BE2C (cell line): ENCODE data around the gene SEC24A.

Experiments
- DNase-seq: peaks from one replicate; pipeline ENCODE4 v3.0.0-alpha.2; 2020
- H3K27me3 ChIP-seq: fragments of 250-450 bp; sonication (Bioruptor Pico); 2 replicates; pipeline ENCODE4 v1.5.1; 2020; ENCODE audit warnings: mild to moderate bottlenecking
- H3K36me3 ChIP-seq: fragments of 250-450 bp; sonication (Bioruptor Pico); 2 replicates; pipeline ENCODE4 v1.5.1; 2020; ENCODE audit warnings: mild to moderate bottlenecking
- H3K4me1 ChIP-seq: fragments of 250-450 bp; sonication (Bioruptor Pico); 2 replicates; pipeline ENCODE4 v1.5.1; 2020
- H3K4me3 ChIP-seq: 2 replicates; pipeline ENCODE4 v1.5.1; 2011; ENCODE audit warnings: low read depth, low read length
- H3K9me3 ChIP-seq: fragments of 250-450 bp; sonication (Bioruptor Pico); 2 replicates; pipeline ENCODE4 v1.5.1; 2020
- CTCF ChIP-seq: IDR thresholded peaks from 2 replicates; pipeline ENCODE4 v1.5.1; 2012; ENCODE audit warnings: mild to moderate bottlenecking, low read depth, low read length

SEC24A gene

GRCh38 chr5:134608555-134608954, 40.0 kb upstream of the SEC24A start:
- H3K4me3 ChIP-seq, result no peak overlapping the region
- no peaks in the 10 kb centered on the region for H3K4me1 ChIP-seq
- no peak for TF ChIP-seq CTCF
- no peak for DNase-seq
- H3K36me3 ChIP-seq, result peaks cover 47% of the 10 kb centered on the region
- no peaks in the 10 kb centered on the region for H3K9me3 ChIP-seq
- H3K27me3 ChIP-seq, result no peaks in the 10 kb centered on the region

- DNase-seq, result no peak
- TF ChIP-seq CTCF, result no peak
- H3K27me3 ChIP-seq, result no peaks in the 10 kb centered on the region
- no peak overlapping the region for H3K4me3 ChIP-seq
- no peaks in the 10 kb centered on the region for H3K9me3 ChIP-seq
- no peaks in the 10 kb centered on the region for H3K4me1 ChIP-seq
- peaks cover 46% of the 10 kb centered on the region for H3K36me3 ChIP-seq
Observed at GRCh38 chr5:134609232-134609851, 39.2 kb upstream of the SEC24A start.

DNA sequence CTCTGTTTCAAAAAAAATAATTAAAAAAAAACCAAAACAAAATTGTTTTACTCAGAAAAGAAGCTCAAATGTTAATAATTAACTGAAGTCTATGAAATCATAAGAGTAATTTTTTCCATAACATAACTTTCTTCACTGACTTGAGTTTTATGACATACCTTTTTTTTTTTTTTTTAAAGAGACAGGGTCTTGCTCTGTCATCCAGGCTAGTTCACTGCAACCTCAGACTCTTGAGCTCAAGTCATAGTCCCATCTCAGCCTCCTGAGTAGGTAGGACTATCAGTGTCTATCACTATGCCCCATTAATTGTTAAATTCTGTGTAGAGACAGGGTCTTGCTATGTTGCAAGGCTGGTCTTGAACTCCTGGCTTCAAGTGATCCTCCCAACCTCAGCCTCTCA, 37.9 kb upstream of the SEC24A start:
- Histone ChIP-seq H3K9me3 (no peaks in the 10 kb centered on the region), H3K27me3 (no peaks in the 10 kb centered on the region), H3K4me3 (no peak overlapping the region), H3K36me3 (peaks cover 44% of the 10 kb centered on the region), H3K4me1 (no peaks in the 10 kb centered on the region)
- TF ChIP-seq CTCF, result no peak
- DNase-seq, result no peak

DNA sequence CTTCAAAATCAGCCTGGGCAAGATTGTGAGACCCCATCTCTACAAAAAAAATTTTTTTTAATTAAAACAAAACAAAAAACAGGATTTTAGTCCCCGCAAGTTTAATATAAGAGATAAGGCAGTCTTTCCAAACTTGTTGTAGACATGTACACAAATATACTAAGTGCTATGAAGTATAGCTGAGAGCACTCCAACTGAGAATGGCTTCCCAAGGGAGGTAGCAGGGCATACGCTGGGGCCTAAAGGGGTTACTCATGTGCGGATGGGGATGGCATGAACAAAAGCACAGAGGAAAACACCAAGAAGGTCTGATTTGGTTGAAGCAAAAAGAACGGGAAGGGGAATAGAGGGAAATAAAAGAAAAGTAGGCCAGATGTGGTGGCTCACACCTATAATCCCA, 37.1 kb upstream of the SEC24A start:
- Histone ChIP-seq H3K36me3 (peaks cover 37% of the 10 kb centered on the region), H3K27me3 (no peaks in the 10 kb centered on the region), H3K4me1 (no peaks in the 10 kb centered on the region), H3K4me3 (no peak overlapping the region), H3K9me3 (no peaks in the 10 kb centered on the region)
- DNase-seq, result no peak
- TF ChIP-seq CTCF, result no peak

GRCh38 chr5:134614450-134615085, 34.0 kb upstream of the SEC24A start:
- H3K4me3 ChIP-seq, result no peak overlapping the region
- peaks cover 35% of the 10 kb centered on the region for H3K36me3 ChIP-seq
- no peak for TF ChIP-seq CTCF
- no peaks in the 10 kb centered on the region for H3K9me3 ChIP-seq
- DNase-seq, result no peak
- no peaks in the 10 kb centered on the region for H3K27me3 ChIP-seq
- no peaks in the 10 kb centered on the region for H3K4me1 ChIP-seq

GRCh38 chr5:134620634-134621033, 28.0 kb upstream of the SEC24A start:
- peaks cover 48% of the 10 kb centered on the region for H3K36me3 ChIP-seq
- H3K27me3 ChIP-seq, result no peaks in the 10 kb centered on the region
- H3K4me3 ChIP-seq, result no peak overlapping the region
- no peak for DNase-seq
- TF ChIP-seq CTCF, result no peak
- H3K4me1 ChIP-seq, result no peaks in the 10 kb centered on the region
- no peaks in the 10 kb centered on the region for H3K9me3 ChIP-seq
